HTR-8/SVneo (cell line): Measurements from ENCODE around the gene PRTG.
"Not testable (repeated sequence)": the region's sequence is repeated elsewhere in the genome, so short reads cannot be mapped to it uniquely, and the experiment has no call there.

Source experiments
- DNase-seq: peaks from one replicate; pipeline ENCODE4 v3.0.0; 2011; ENCODE audit warnings: low spot score, mixed read lengths; ENCODE audit not compliant: insufficient read length
- FAIRE-seq: peaks from 2 replicates; lab custom pipeline; 2011; peaks lifted over from hg19 to GRCh38; lab: Jason Lieb, UNC

Gene PRTG

DNA sequence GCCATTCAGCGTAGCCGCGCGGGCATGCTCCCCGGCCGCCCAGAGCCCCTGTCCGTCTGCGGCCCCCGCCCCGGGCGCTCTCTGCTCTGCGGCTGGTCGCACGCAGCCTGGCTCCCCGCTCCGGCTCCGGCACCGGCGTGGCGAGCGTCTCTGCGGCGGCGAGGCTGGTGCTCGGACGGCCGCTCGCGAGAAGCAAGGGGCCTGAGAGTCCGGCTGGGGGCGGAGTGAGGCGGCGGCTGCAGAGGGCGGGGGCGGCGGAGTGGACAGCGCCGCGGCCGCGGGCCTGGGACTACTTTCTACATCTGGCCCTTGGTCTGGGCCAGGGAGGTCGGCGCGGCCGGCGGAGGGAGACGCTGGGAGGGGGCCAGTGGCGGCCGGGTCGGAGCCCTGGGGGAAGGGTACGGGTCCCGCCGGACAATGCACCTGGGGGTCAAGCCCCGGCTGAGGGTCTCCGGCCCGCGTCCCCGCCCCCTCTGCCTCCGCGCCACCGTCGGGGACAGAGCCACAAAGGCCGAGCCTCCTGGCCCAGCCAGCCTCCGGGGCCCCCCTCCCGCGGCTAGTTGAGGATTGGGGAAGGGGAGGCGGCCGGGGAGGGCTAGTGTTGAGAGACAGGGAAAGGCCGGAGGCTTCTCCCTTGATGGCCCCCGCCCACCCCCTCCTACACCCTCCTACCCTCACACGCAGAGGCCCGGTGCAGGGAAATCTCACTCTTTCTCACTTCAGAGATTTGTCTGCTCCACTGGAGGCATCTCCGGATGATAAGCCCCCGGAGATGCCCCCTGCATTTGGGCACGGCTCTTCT, at the start of gene PRTG:
Gene PRTG (minus strand): TSS at position 226 of the 802 bp plus-strand sequence. CDS start 221 bp downstream, at position 5.
- FAIRE-seq (peak; percentile 74), DNase-seq (peak; percentile 80)

DNA sequence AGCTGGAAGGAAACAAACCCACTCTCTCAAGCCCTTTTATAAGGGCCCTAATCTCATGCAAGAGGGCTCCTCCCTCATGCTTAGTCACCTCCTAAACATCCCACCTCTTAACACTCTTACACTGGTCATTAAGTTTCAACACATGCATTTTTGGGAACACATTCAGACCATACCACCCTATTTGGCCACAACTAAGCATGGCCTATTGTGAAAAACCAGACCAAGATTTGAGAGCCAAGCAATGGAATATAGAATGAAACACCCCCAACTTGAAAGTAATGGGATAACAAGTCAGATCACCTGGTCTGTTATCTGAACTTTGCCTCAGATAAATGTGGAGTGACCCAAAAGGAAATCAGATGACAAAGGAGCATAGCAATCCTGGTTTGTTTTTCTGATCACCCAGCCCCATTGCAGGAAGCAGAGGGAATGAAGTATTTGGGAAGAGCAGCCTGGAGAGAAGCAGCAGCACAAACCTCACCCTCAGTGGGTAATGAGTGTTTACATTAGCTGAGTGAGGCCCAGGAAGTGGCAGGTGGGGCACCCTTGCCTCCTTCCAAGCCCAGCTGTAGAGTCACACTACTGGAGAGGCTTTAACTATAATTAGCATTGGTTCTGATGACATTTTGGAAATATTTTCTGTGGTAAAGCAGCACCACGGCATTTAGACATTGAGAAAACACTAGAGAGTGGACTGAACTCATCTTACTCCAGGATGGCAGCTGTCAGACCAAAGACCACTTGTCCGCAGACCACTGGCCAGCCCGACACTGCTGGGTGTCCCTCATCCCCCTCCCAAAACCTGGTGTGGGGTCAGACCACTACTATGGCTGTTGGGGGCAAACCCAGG, 48.8 kb upstream of the PRTG start:
- FAIRE-seq (peak; percentile 46), DNase-seq (no peak)

DNA sequence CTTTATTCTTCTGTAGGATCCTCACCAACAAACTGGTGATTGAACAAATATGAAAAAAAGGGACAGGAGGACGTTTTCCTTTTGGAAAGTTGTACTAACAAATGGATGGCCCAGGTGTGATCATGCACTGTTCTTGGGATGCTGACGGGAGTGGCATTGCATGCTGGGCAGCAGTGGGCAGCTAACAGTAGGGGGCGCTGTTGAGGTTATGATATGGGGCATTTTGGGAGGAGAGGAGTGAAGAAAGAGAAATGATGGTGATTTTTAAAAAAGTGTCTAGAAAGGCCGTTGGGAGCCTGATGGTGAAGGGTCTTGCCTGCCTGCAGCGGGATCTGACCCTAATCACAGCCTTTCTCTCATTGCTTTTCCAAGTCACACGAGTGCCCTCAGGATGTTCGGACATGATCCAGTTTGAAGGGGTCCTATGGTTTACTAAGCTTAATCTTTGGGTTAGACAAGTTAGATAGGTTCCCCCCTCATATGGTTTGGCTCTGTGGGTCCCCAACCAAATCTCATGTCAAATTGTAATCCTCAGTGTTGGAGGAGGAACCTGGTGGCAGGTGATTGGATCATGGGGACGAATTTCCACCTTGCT, 46.2 kb upstream of the PRTG start:
- no peak for DNase-seq
- no peak for FAIRE-seq

GRCh38 chr15:55786341-55786740, 43.4 kb upstream of the PRTG start:
- DNase-seq (no peak), FAIRE-seq (no peak)

- FAIRE-seq, DNase-seq: not testable (repeated sequence)
These were observed 42.6 kb upstream of the PRTG start for GRCh38 chr15:55785593-55785992.

DNA sequence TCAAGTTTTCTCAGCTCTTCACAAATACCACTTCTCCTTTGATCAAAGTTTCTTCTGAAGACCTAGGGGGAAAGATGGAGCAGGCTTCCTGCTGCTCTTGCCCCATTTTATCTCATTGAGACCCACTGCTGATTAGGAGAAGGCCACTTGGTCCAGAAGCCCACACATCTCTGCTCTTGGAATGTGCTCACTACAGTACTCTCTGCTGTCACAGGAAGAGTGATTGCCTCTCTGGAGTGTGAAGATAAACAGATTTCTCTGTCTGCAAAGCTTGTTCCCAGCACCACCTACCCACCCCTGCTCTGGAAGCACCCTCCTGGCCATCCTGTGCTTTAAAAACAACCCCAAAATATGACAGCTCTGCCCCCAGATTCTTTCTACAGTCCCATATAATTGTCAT, 41.3 kb upstream of the PRTG start:
- DNase-seq (no peak), FAIRE-seq (no peak)

GRCh38 chr15:55782901-55783300, 39.9 kb upstream of the PRTG start:
- FAIRE-seq (no peak), DNase-seq (no peak)

GRCh38 chr15:55780292-55780691, 37.3 kb upstream of the PRTG start:
- FAIRE-seq (no peak), DNase-seq (no peak)

DNA sequence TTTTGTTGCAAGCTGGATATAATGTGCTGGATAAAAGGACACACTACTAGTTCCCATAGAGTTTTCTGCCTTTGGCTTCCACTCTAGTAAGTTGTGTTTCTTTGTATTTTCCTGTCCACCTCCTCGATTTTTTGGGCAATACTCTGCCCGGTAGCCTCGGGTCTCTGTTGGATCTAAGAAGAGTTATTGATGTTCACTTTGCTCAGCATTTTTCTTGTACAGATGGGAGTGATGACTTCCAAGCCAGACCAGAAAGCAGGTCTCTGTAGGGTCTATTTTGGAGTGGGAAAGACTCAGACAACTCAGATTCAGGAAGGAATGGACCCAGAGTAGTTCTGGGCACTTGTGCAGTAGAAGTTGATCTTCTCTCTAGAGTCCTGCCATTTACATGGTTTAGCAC, 36.0 kb upstream of the PRTG start:
- FAIRE-seq, result no peak

GRCh38 chr15:55775316-55775715, 32.4 kb upstream of the PRTG start:
- FAIRE-seq (peak; percentile 64), DNase-seq (peak; percentile 68)

More for the DNA sequence above, 36.0 kb upstream of the PRTG start:
- DNase-seq, result no peak

DNA sequence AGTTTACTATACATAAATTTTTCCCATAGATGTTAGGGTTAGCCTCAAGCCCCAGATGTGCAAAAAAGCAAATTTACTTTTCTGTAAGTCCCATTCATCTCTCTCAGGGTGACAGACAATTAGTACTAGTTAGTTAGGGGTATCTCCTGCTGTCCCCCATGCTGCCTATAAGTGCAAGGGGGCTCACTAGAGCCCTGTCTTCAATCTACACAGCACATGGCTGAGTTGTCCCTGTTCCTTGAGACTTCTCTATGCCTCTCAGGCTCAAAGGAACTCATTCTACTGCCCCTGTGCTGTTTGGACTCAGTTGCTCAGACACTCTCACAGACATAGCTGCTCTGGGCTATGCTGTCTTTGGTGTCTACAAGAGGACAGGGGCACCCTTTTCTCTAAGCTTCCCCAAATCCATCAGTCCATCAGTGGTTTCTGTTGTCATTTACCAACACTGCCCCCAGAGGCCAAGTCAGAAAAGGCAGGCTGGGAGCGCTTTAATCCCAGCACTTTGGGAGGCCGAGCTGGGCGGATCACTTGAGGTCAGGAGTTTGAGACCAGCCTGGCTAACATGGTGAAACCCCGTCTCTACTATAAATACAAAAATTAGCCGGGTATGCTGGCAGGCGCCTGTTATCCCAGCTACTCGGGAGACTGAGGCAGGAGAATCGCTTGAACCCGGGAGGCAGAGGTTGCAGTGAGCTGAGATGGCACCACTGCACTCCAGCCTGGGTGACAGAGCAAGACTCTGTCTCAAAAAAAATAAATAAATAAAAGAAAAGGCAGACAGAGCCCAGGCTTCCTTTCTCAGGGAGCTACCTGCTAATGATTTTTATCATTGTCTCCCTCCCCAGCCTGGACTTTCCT, 31.4 kb upstream of the PRTG start:
- FAIRE-seq, result peak; percentile 9
- peak; percentile 37 for DNase-seq

DNA sequence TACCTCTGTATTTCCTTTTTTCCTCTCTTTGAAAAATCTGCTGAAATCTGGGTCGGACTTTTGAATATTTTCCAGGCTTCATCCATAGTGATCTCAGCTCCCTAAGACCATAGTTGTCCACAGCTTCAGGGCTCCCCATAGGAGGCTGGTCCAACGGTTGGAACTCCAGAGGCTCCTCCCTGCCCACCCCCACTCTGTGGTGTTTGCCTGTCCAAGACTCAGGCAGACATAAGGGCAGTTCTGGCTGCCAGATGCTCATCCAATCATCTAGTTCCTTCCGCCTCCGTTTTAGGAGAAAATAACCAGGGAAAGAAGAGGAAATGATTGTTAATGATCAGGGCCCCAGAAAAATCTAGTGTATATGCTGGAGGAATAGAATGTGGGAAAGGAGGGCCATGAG, 27.9 kb upstream of the PRTG start:
- FAIRE-seq (no peak), DNase-seq (no peak)

GRCh38 chr15:55770261-55770660, 27.3 kb upstream of the PRTG start:
- DNase-seq, result no peak
- FAIRE-seq, result no peak

DNA sequence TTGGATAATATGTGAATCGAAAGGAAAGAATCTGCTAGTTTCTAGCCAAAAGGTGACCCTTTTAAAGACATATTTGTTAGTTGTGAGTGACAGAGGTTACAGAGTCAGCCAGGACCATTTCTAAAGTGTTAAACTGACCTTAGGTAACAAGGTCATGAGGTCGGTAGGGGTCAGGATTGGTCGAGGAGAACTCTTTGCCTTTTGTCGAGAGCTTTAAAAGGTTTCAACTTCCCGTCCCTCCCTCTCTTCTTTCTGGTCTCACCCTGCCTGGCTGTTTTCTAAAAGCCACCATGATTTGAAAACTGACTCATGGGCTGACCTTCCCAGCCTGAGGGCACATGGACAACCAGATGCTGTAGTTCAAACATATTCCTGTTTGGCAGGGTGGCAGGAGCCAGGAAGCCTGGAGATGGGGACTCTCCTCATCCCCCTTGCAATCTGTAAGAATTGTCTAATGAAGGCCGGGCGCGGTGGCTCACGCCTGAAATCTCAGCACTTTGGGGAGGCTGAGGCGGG, 25.8 kb upstream of the PRTG start:
- FAIRE-seq (no peak), DNase-seq (no peak)

DNA sequence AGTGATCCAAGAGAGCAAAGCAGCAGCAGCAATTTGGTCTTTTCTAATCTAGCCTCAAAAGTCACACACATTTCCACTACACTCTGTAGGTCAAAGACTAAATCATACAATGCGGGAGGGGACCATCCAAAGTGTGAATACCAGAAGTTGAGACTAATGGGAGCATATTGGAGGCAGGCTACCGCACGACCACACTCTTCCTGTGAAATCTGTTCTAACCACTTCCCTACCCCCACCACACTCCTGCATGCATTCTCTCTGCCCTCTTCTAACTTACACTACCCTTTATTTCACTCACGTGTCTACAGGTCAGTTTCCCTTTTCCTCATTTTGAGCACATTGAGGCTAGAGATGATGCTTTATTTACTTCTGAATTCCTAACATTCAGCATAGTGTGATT, 23.7 kb upstream of the PRTG start:
- no peak for FAIRE-seq
- DNase-seq, result no peak

DNA sequence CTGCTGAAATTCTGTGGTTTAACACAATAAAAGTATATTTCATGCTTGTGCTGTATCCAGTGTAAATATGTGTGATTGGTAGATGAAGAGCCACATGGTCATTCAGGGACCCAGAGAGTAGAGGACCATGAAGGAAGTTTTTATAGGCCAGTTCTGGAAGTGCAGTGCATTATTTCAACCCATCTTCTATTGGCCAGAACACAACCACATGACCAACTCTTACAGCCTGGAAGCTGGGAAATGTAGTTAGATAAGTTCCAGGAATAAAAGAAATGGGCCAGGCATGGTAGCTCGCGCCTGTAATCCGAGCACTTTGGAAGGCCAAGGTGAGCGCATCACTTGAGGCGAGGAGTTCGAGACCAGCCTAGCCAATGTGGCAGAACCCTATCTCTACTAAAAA, 21.4 kb upstream of the PRTG start:
- no peak for FAIRE-seq
- DNase-seq, result no peak

DNA sequence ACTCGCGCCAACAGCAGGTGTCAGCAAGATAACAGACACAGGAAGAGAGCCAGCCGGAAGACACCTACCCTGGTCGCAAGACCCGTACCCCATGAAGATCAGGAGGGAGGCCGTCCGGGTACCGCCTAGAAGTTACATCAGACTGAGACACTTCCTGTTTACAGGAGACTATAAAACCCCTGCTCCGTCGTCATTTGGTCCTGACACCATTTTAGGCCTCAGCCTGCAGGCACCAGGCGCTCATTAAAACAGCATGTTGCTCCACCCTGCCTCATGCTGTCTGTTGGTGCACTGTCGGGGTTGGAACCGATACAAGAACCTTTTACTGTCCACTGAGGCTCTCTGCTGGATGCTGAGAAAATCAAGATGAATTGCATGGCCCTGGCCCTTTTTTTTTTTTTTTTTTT, 15.6 kb upstream of the PRTG start:
- DNase-seq, result no peak

GRCh38 chr15:55753433-55753832, 10.5 kb upstream of the PRTG start:
- FAIRE-seq, result not testable (repeated sequence)

More for the DNA sequence above, 15.6 kb upstream of the PRTG start:
- FAIRE-seq, result no peak

DNA sequence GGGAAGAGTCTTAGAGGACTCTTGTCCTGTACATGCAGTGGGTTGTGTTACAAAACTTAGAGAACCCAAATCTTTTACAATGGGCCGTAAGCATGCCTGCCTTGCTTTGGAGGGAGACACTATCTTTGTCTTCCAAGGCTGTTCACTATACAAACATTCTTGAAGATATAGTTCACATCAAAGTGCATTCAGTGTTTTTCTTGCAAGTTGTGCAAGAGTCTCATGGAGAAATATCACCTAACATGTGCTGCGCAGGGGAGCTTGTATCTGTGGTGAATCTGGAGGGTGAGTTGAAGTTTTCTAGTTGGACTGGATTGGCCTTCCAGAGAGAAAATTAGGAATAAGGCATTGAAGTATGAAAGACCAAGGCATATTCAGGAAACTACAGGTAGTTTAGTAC, 7.8 kb upstream of the PRTG start:
- DNase-seq, result no peak
- no peak for FAIRE-seq

More at GRCh38 chr15:55753433-55753832, 10.5 kb upstream of the PRTG start:
- not testable (repeated sequence) for DNase-seq
